CD4-positive, alpha-beta memory T cell (primary cell): ENCODE measurements around the gene NUAK1. TPM values are rescaled to one million over a fixed set of nuclear protein-coding genes. Genes with fewer than 3 reads are reported as not detected.

Experiments
- CTCF ChIA-PET: fragments of 350-600 bp; sonication (Branson Sonifier 250); formaldehyde crosslinking; loops from one replicate; lab custom pipeline; 2021; ENCODE audit warnings: inconsistent platforms; ENCODE audit not compliant: partially characterized antibody; lab: Charles Lee
- POLR2A ChIA-PET: fragments of 350-600 bp; sonication (Branson Sonifier 250); formaldehyde crosslinking; loops from one replicate; lab custom pipeline; 2021; ENCODE audit not compliant: partially characterized antibody; lab: Charles Lee
- DNase-seq, 5 donors: peaks; one replicate each; pipeline versions ENCODE4 v3.0.0 to v3.0.0-alpha.2; 2020 to 2022; ENCODE audit warnings: mixed read lengths in 1 of 5
- H3K27ac ChIP-seq: one replicate; pipeline ENCODE4 v1.7.0; 2013; ENCODE audit warnings: low read depth, low read length
- H3K27me3 ChIP-seq: 2 replicates; pipeline ENCODE4 v1.7.0; 2013; ENCODE audit warnings: mild to moderate bottlenecking, low read length, moderate library complexity; ENCODE audit not compliant: insufficient read depth
- H3K36me3 ChIP-seq: 2 replicates; pipeline ENCODE4 v1.7.0; 2013; ENCODE audit warnings: mild to moderate bottlenecking, low read length, moderate library complexity; ENCODE audit not compliant: insufficient read depth
- H3K4me1 ChIP-seq: 2 replicates; pipeline ENCODE4 v1.7.0; 2013; ENCODE audit warnings: mild to moderate bottlenecking, low read length, moderate library complexity; ENCODE audit not compliant: insufficient read depth
- H3K4me3 ChIP-seq, 2 donors: one replicate each; pipeline ENCODE4 v1.7.0; 2013; ENCODE audit warnings: low read length in 2 of 2, mild to moderate bottlenecking in 1 of 2
- H3K9me3 ChIP-seq, 2 donors: one replicate each; pipeline ENCODE4 v1.7.0; 2013; ENCODE audit warnings: low read length in 2 of 2, control low read depth in 1 of 2; ENCODE audit not compliant: control insufficient read depth in 1 of 2
- H3K27ac Mint-ChIP-seq, 7 donors: one replicate each; pipeline ENCODE4 v1.8.0; 2020 to 2021; ENCODE audit warnings: mixed read lengths in 7 of 7, mild to moderate bottlenecking in 6 of 7, inconsistent platforms in 3 of 7, moderate library complexity in 3 of 7
- H3K27me3 Mint-ChIP-seq, 2 donors: one replicate each; pipeline ENCODE4 v1.8.0; 2020 to 2021; ENCODE audit warnings: mixed read lengths in 2 of 2
- H3K36me3 Mint-ChIP-seq, 2 donors: one replicate each; pipeline ENCODE4 v1.8.0; 2020 to 2021; ENCODE audit warnings: mixed read lengths in 2 of 2, inconsistent platforms in 1 of 2, mild to moderate bottlenecking in 1 of 2
- H3K4me1 Mint-ChIP-seq, 4 donors: one replicate each; pipeline ENCODE4 v1.8.0; 2020 to 2021; ENCODE audit warnings: mixed read lengths in 4 of 4, mild to moderate bottlenecking in 1 of 4
- H3K4me3 Mint-ChIP-seq, 8 donors: one replicate each; pipeline ENCODE4 v1.8.0; 2020 to 2021; ENCODE audit warnings: mixed read lengths in 8 of 8, mild to moderate bottlenecking in 7 of 8, moderate library complexity in 6 of 8, inconsistent platforms in 3 of 8
- H3K9me3 Mint-ChIP-seq, 8 donors: one replicate each; pipeline ENCODE4 v1.8.0; 2020 to 2021; ENCODE audit warnings: mixed read lengths in 8 of 8, mild to moderate bottlenecking in 5 of 8, inconsistent platforms in 3 of 8, moderate library complexity in 1 of 8
- intact Hi-C: fragments of 100-400 bp; cut with micrococcal nuclease; formaldehyde crosslinking; loops from one replicate; pipeline ENCODE4 v1.15.1; 2023
- polyA plus RNA-seq, 2 donors: library from polyadenylated mRNA; unstranded; fragments of 300-500 nt; fragmentation: Illumina TruSeq; gene quantifications; one replicate each; pipeline ENCODE4 v1.2.3, GENCODE V29; 2021
- total RNA-seq, 2 experiments: library from RNA; stranded (reverse); gene quantifications; one replicate each; pipeline ENCODE4 v1.2.3, GENCODE V29; 2021

NUAK1 gene
- total and polyA plus RNA-seq, 4 experiments from 2014 or later, result not detected

- POLR2A ChIA-PET, result no interaction called here
- no peak overlapping the region for H3K27ac ChIP-seq
- H3K9me3 ChIP-seq, result no peaks in the 10 kb centered on the region
- no peaks in the 10 kb centered on the region for H3K36me3 ChIP-seq
- peaks cover 35 to 69% of the 10 kb centered on the region in 2 donors for H3K27me3 Mint-ChIP-seq
- peaks cover 4 to 23% (median 9%) of the 10 kb centered on the region in 4 donors for H3K4me1 Mint-ChIP-seq
- H3K4me3 Mint-ChIP-seq, result peak overlapping the region in 3 of 8 donors; percentile 17 to 30 (median 22)
- H3K27me3 ChIP-seq, result peaks cover 20% of the 10 kb centered on the region
- no peak overlapping the region for H3K4me3 ChIP-seq
- CTCF ChIA-PET, result interaction anchor here (0.8 to 7.5 kb wide), 12 partner anchors 9 to 727 kb away, joined by 3 to 84 read pairs (median 8); no protein-coding TSS in a partner anchor
- peaks cover 0 to 9% (median 0%) of the 10 kb centered on the region in 8 donors for H3K9me3 Mint-ChIP-seq
- no peaks in the 10 kb centered on the region for H3K36me3 Mint-ChIP-seq
- no peaks in the 10 kb centered on the region for H3K4me1 ChIP-seq
- no peak overlapping the region for H3K27ac Mint-ChIP-seq
- intact Hi-C loops, result no loop called here
- DNase-seq, result peak in 4 of 5 donors; percentile 46 to 54 (median 51)
Observed at GRCh38 chr12:106136263-106136662, 2.5 kb downstream of the NUAK1 start.

GRCh38 chr12:106135781-106136180 is 3.0 kb downstream of the NUAK1 start:
- H3K36me3 Mint-ChIP-seq, result no peaks in the 10 kb centered on the region
- no peak overlapping the region for H3K27ac Mint-ChIP-seq
- POLR2A ChIA-PET, result no interaction called here
- Histone ChIP-seq H3K27me3 (peaks cover 20% of the 10 kb centered on the region), H3K36me3 (no peaks in the 10 kb centered on the region), H3K4me3 (no peak overlapping the region), H3K27ac (no peak overlapping the region), H3K9me3 (no peaks in the 10 kb centered on the region), H3K4me1 (no peaks in the 10 kb centered on the region)
- intact Hi-C loops, result no loop called here
- H3K4me3 Mint-ChIP-seq, result peak overlapping the region in 1 of 8 donors; percentile 17
- H3K27me3 Mint-ChIP-seq, result peaks cover 32 to 66% of the 10 kb centered on the region in 2 donors
- DNase-seq, result peak in 1 of 5 donors; percentile 2
- CTCF ChIA-PET, result interaction anchor here (0.8 to 7.5 kb wide), 12 partner anchors 9 to 726 kb away, joined by 3 to 84 read pairs (median 8); no protein-coding TSS in a partner anchor
- H3K4me1 Mint-ChIP-seq, result peaks cover 4 to 21% (median 9%) of the 10 kb centered on the region in 4 donors
- peaks cover 0 to 6% (median 0%) of the 10 kb centered on the region in 8 donors for H3K9me3 Mint-ChIP-seq

GRCh38 chr12:106135075-106135474 is 3.7 kb downstream of the NUAK1 start:
- Mint-ChIP-seq H3K4me3 (no peak overlapping the region), H3K36me3 (no peaks in the 10 kb centered on the region), H3K9me3 (no peaks in the 10 kb centered on the region), H3K27ac (no peak overlapping the region), H3K27me3 (peaks cover 29 to 59% of the 10 kb centered on the region in 2 donors), H3K4me1 (peaks cover 4 to 14% (median 9%) of the 10 kb centered on the region in 4 donors)
- no peaks in the 10 kb centered on the region for H3K4me1 ChIP-seq
- no peaks in the 10 kb centered on the region for H3K9me3 ChIP-seq
- ChIA-PET CTCF (interaction anchor here (0.9 to 7.5 kb wide), 6 partner anchors 8 to 716 kb away, joined by 3 to 84 read pairs (median 14); no protein-coding TSS in a partner anchor), POLR2A (no interaction called here)
- H3K27ac ChIP-seq, result no peak overlapping the region
- no peaks in the 10 kb centered on the region for H3K36me3 ChIP-seq
- no peak overlapping the region for H3K4me3 ChIP-seq
- H3K27me3 ChIP-seq, result peaks cover 13% of the 10 kb centered on the region
- intact Hi-C loops, result no loop called here
- no peak for DNase-seq

GRCh38 chr12:106134294-106134949 is 4.3 kb downstream of the NUAK1 start:
- no peaks in the 10 kb centered on the region for H3K36me3 ChIP-seq
- intact Hi-C loops, result no loop called here
- CTCF ChIA-PET, result interaction anchor here (0.8 to 7.5 kb wide), 7 partner anchors 8 to 715 kb away, joined by 3 to 84 read pairs (median 7); no protein-coding TSS in a partner anchor
- H3K4me3 ChIP-seq, result no peak overlapping the region
- no peak for DNase-seq
- H3K27ac ChIP-seq, result no peak overlapping the region
- no peaks in the 10 kb centered on the region for H3K36me3 Mint-ChIP-seq
- no peaks in the 10 kb centered on the region for H3K9me3 ChIP-seq
- no peaks in the 10 kb centered on the region for H3K9me3 Mint-ChIP-seq
- H3K27me3 ChIP-seq, result peaks cover 12% of the 10 kb centered on the region
- peaks cover 4 to 14% (median 7%) of the 10 kb centered on the region in 4 donors for H3K4me1 Mint-ChIP-seq
- no peaks in the 10 kb centered on the region for H3K4me1 ChIP-seq
- H3K4me3 Mint-ChIP-seq, result no peak overlapping the region
- H3K27ac Mint-ChIP-seq, result no peak overlapping the region
- POLR2A ChIA-PET, result no interaction called here
- peaks cover 27 to 59% of the 10 kb centered on the region in 2 donors for H3K27me3 Mint-ChIP-seq

GRCh38 chr12:106133136-106134087 is 5.3 kb downstream of the NUAK1 start:
- no peaks in the 10 kb centered on the region for H3K36me3 ChIP-seq
- Mint-ChIP-seq H3K36me3 (no peaks in the 10 kb centered on the region), H3K4me3 (no peak overlapping the region), H3K27me3 (peaks cover 30 to 62% of the 10 kb centered on the region in 2 donors), H3K27ac (no peak overlapping the region), H3K4me1 (peaks cover 4 to 14% (median 7%) of the 10 kb centered on the region in 4 donors), H3K9me3 (no peaks in the 10 kb centered on the region)
- H3K4me1 ChIP-seq, result no peaks in the 10 kb centered on the region
- peaks cover 12% of the 10 kb centered on the region for H3K27me3 ChIP-seq
- no peak overlapping the region for H3K4me3 ChIP-seq
- intact Hi-C loops, result no loop called here
- no peak overlapping the region for H3K27ac ChIP-seq
- no peak for DNase-seq
- ChIA-PET POLR2A (no interaction called here), CTCF (interaction anchor here (0.6 to 7.5 kb wide), 6 partner anchors 10 to 714 kb away, joined by 3 to 84 read pairs (median 6); no protein-coding TSS in a partner anchor)
- H3K9me3 ChIP-seq, result no peaks in the 10 kb centered on the region

GRCh38 chr12:106132175-106133135 is 6.3 kb downstream of the NUAK1 start:
- Histone ChIP-seq H3K4me1 (no peaks in the 10 kb centered on the region), H3K36me3 (no peaks in the 10 kb centered on the region), H3K9me3 (no peaks in the 10 kb centered on the region), H3K4me3 (no peak overlapping the region), H3K27me3 (peaks cover 7% of the 10 kb centered on the region), H3K27ac (no peak overlapping the region)
- intact Hi-C loops, result no loop called here
- POLR2A ChIA-PET, result no interaction called here
- no peak overlapping the region for H3K4me3 Mint-ChIP-seq
- no peaks in the 10 kb centered on the region for H3K36me3 Mint-ChIP-seq
- no peak overlapping the region for H3K27ac Mint-ChIP-seq
- peaks cover 0 to 5% (median 2%) of the 10 kb centered on the region in 4 donors for H3K4me1 Mint-ChIP-seq
- CTCF ChIA-PET, result interaction anchor here (7.5 kb wide), 1 partner anchor 713 kb away, joined by 84 read pairs; no protein-coding TSS in a partner anchor
- H3K27me3 Mint-ChIP-seq, result peaks cover 23 to 55% of the 10 kb centered on the region in 2 donors
- DNase-seq, result no peak
- H3K9me3 Mint-ChIP-seq, result no peaks in the 10 kb centered on the region
